ENCODE results near the gene GABRR3. TPM values are rescaled to one million over a fixed set of nuclear protein-coding genes. Genes with fewer than 3 reads are reported as not detected.

The GABRR3 gene
- polyA plus RNA-seq, 1 donor from 2014 or later, result not detected

- Histone ChIP-seq H3K27me3 (ENCODE audit: insufficient read depth, low read depth, low read length) (no peaks in the 10 kb centered on the region), H3K79me2 (replicated peaks; ENCODE audit: insufficient read depth, low read length) (no peaks in the 10 kb centered on the region), H3K4me2 (ENCODE audit: low read length) (no peak overlapping the region), H3K9me3 (ENCODE audit: low read length) (no peaks in the 10 kb centered on the region), H3F3A (ENCODE audit: insufficient read depth, low read length, poor library complexity, severe bottlenecking) (no peaks in the 10 kb centered on the region), H3K4me3 (ENCODE audit: low read length) (no peak overlapping the region), H3K27ac (ENCODE audit: low read length) (no peak overlapping the region), H3K36me3 (ENCODE audit: insufficient read depth, low read length) (no peaks in the 10 kb centered on the region), H4K20me1 (ENCODE audit: insufficient read depth) (no peaks in the 10 kb centered on the region), H2AFZ (ENCODE audit: low read depth, low read length) (no peak overlapping the region), H3K9me2 (ENCODE audit: insufficient read depth, low read length) (no peaks in the 10 kb centered on the region), H3K9ac (ENCODE audit: low read length) (no peak overlapping the region)
- no peak for TF ChIP-seq TAF1 (IDR thresholded peaks at IDR 0.05; ENCODE audit: low read depth)
- TF ChIP-seq CTCF (IDR thresholded peaks at IDR 0.05; ENCODE audit: poor library complexity, severe bottlenecking), result no peak
- TF ChIP-seq RAD21 (conservative IDR thresholded peaks at IDR 0.05), result no peak
- no peak for TF ChIP-seq EP300 (conservative IDR thresholded peaks at IDR 0.05; ENCODE audit: poor library complexity, severe bottlenecking)
- no peak for TF ChIP-seq SMC3 (conservative IDR thresholded peaks at IDR 0.05; ENCODE audit: poor library complexity)
- no peak for TF ChIP-seq MXI1 (conservative IDR thresholded peaks at IDR 0.05; ENCODE audit: poor library complexity, severe bottlenecking)
- no peak for TF ChIP-seq REST (IDR thresholded peaks at IDR 0.05; ENCODE audit: borderline replicate concordance)
- no peak for TF ChIP-seq EZH2 (IDR thresholded peaks at IDR 0.05; ENCODE audit: borderline replicate concordance, insufficient read depth, low read length, poor library complexity, severe bottlenecking)
- TF ChIP-seq POLR2AphosphoS5 (IDR thresholded peaks at IDR 0.05), result no peak
These were observed 82.2 kb downstream of the GABRR3 start for GRCh38 chr3:97952872-97953271.

- no peaks in the 10 kb centered on the region for H3F3A ChIP-seq (ENCODE audit: insufficient read depth, low read length, poor library complexity, severe bottlenecking)
- no peaks in the 10 kb centered on the region for H3K9me3 ChIP-seq (ENCODE audit: low read length)
- H3K9me2 ChIP-seq (ENCODE audit: insufficient read depth, low read length), result no peaks in the 10 kb centered on the region
- no peak overlapping the region for H2AFZ ChIP-seq (ENCODE audit: low read depth, low read length)
- H3K27ac ChIP-seq (ENCODE audit: low read length), result no peak overlapping the region
- H4K20me1 ChIP-seq (ENCODE audit: insufficient read depth), result no peaks in the 10 kb centered on the region
- H3K9ac ChIP-seq (ENCODE audit: low read length), result no peak overlapping the region
- no peak overlapping the region for H3K4me2 ChIP-seq (ENCODE audit: low read length)
- no peaks in the 10 kb centered on the region for H3K27me3 ChIP-seq (ENCODE audit: insufficient read depth, low read depth, low read length)
- no peaks in the 10 kb centered on the region for H3K36me3 ChIP-seq (ENCODE audit: insufficient read depth, low read length)
- H3K79me2 ChIP-seq (replicated peaks; ENCODE audit: insufficient read depth, low read length), result no peaks in the 10 kb centered on the region
- no peak for TF ChIP-seq MXI1 (conservative IDR thresholded peaks at IDR 0.05; ENCODE audit: poor library complexity, severe bottlenecking)
- no peak for TF ChIP-seq SMC3 (conservative IDR thresholded peaks at IDR 0.05; ENCODE audit: poor library complexity)
- no peak for TF ChIP-seq CTCF (IDR thresholded peaks at IDR 0.05; ENCODE audit: poor library complexity, severe bottlenecking)
- no peak for TF ChIP-seq EZH2 (IDR thresholded peaks at IDR 0.05; ENCODE audit: borderline replicate concordance, insufficient read depth, low read length, poor library complexity, severe bottlenecking)
- TF ChIP-seq RAD21 (conservative IDR thresholded peaks at IDR 0.05), result no peak
- no peak for TF ChIP-seq REST (IDR thresholded peaks at IDR 0.05; ENCODE audit: borderline replicate concordance)
- TF ChIP-seq POLR2AphosphoS5 (IDR thresholded peaks at IDR 0.05), result no peak
- no peak for TF ChIP-seq EP300 (conservative IDR thresholded peaks at IDR 0.05; ENCODE audit: poor library complexity, severe bottlenecking)
- no peak for TF ChIP-seq TAF1 (IDR thresholded peaks at IDR 0.05; ENCODE audit: low read depth)
- H3K4me3 ChIP-seq (ENCODE audit: low read length), result no peak overlapping the region
These were observed 82.8 kb downstream of the GABRR3 start for GRCh38 chr3:97952280-97952679.

Measured in neural cell (in vitro differentiated cells).